HG02610 (cell line): ENCODE measurements around the gene CRIP2.

ENCODE experiments used
- ATAC-seq: cut with Tn5 transposase; IDR thresholded peaks from one replicate; pipeline ENCODE4 v1.9.1; 2021; ENCODE audit warnings: mild to moderate bottlenecking, moderate library complexity; ENCODE audit not compliant: unreplicated experiment

CRIP2 gene

GRCh38 chr14:105460616-105461015 is 14.0 kb upstream of the CRIP2 start:
- ATAC-seq: no peak

DNA sequence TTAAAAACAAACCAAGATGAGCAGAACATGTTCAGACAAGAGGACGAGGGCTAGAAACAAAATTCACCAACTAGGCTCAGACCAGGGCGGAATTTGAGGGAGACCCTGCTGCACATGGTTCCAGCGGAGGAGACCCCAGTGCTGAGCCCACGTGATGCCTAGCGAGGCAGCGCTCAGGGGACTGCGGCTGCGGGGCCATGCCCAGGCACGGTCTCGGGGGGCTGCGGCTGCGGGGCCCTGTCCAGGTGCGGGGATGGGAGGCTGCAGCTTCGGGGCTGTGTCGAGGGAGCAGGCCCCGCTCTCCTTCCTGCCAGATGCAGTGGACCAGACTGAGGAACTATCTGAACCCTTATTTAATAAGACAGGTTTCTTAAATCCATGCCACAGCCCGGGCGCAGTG is 12.7 kb upstream of the CRIP2 start:
- ATAC-seq: no peak

DNA sequence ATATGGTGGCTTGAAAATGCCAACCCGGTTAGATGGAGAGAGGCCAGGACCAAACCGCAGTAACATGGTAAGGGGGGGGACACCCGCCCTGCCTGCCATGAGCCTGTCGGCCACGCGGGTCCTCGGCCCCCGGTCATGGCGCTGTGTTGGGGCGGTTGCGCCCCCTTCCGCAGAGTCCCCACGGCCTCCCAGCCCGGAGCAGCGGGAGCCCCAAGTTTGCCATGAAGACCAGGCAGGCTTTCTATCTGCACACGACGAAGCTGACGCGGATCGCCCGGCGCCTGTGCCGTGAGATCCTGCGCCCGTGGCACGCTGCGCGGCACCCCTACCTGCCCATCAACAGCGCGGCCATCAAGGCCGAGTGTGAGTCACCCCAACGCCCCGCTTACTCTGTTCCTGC is 10.1 kb upstream of the CRIP2 start:
- no peak for ATAC-seq

- no peak for ATAC-seq
Measured at GRCh38 chr14:105465209-105466031, 9.2 kb upstream of the CRIP2 start.

DNA sequence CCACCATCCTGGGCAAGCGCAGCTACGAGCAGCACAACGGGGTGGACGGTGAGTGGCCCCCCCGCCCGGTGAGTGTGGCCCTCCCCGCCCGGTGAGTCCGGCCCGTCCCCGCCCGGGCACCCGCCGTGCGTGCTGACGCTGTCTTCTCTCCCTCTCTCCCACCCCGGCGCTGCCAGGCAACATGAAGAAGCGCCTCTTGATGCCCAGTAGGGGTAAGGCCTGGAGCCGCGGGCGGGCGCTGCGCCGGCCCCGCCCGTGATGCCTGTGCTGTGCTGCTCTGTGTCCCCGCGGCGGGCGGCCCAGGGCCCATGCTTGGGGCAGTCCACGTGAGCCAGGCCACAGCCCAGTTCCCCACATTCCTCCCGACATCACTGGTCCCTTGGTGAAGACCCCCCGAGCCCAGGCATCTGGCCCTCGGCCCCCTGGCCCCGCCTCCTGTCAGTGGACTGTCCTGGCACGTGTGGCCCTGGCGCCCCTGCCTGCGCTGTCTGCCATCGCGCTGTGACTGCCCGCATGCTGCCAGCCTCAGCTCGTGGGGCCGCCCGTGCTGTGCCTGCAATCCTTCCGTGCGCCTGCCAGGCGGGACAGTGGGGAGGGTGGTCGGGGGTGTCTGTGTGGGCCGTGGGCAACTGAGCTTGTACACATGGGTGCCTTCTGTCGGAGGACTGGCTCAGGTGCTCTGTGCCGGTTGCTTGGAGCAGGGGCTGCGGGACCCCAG is 7.9 kb upstream of the CRIP2 start:
- ATAC-seq: no peak

- ATAC-seq: no peak
Measured at GRCh38 chr14:105467249-105467941, 7.2 kb upstream of the CRIP2 start.

- no peak for ATAC-seq
Measured at GRCh38 chr14:105467942-105468471, 6.6 kb upstream of the CRIP2 start.

GRCh38 chr14:105468621-105469241 is 5.9 kb upstream of the CRIP2 start:
- ATAC-seq: no peak

GRCh38 chr14:105469456-105470349 is 4.9 kb upstream of the CRIP2 start:
- ATAC-seq: no peak

DNA sequence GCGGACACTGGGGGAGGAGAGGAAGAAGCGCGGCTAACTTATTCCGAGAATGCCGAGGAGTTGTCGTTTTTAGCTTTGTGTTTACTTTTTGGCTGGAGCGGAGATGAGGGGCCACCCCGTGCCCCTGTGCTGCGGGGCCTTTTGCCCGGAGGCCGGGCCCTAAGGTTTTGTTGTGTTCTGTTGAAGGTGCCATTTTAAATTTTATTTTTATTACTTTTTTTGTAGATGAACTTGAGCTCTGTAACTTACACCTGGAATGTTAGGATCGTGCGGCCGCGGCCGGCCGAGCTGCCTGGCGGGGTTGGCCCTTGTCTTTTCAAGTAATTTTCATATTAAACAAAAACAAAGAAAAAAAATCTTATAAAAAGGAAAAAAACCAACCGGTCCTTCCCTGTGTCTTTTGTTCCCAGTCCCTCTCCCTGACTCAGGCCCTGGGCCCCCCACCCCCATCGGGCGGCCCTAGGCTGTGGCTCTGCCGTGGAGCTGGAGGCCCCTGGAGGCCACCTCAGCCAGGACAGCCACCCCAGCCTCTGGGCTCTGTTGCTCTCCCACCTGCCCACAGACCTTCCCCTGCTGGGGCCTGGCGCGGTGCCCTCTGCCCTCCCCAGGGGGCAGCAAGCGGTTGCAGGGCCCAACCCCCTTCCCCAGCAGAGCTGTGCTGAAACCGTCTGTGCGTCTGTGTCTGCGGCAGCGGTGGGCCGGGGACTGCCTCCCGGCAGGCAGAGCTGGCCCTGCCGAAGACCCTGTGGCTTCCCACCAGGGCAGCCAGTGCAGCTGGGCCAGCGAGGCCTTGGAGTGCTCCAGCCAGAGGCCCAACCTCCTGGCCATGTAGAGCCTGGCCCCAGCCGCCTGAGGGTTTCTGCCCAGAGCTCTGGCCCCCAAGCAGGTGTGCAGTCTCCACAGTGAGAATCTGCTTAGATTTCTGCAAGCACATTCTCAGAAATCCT is 4.0 kb upstream of the CRIP2 start:
- no peak for ATAC-seq

DNA sequence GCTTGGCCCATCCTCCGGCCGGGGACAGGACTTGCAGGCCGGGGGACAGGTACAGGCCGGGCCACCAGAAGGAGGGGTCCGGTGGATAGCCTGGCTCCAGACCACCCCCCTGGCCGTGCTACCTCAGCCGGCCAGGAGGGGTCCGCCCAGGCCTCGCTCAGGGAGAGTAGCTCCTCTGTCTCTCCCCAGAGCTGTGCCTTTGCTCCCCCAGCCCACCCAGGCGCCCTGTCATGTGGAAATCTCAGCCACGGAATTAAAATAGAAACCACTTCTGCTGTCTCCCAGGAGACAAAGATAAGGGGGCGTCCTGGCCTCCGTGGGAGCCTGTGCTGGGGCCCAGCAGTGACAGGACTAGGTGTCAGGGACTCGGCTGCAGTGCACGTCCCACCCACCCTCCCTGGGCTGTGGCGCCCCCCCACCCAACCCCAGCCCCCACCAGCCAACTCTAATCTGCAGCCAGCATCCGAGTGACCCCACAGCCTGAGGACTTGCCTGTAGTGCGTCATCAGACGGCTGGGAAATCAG is 3.3 kb upstream of the CRIP2 start:
- no peak for ATAC-seq

DNA sequence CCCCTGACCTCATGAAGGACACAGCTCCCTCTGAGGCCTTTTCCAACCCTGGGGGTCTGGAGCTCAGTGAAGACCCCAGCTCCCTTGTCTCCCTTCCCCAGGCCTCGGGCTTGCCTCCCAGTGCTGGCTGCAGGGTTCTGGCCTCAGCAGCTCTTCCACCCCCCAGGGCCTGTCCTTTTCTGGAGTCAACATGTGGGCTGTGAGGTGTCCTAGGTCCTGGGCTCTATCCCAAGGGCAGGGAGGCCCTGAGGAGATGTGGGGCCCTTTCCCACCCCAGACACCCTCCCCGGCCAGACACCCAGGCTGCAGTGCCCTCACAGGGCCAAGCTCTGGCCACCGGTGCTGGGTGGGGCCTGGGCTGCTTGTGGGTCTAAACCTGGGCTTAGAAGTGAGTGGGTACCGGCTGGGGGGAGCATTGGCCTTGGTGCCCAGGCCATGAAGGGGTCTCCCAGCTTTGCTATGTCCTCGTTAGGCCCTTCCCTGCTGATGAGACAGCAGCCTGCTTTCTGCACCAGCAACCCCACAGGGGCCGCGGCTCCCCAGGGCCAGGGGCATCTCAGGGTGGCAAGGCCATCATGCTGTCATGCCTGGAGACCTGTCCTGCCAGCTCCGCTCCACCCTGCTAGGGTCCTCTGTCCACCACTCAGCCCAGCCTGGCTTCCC is 2.7 kb upstream of the CRIP2 start:
- no peak for ATAC-seq

- no peak for ATAC-seq
Measured at GRCh38 chr14:105472486-105472991, 2.1 kb upstream of the CRIP2 start.

DNA sequence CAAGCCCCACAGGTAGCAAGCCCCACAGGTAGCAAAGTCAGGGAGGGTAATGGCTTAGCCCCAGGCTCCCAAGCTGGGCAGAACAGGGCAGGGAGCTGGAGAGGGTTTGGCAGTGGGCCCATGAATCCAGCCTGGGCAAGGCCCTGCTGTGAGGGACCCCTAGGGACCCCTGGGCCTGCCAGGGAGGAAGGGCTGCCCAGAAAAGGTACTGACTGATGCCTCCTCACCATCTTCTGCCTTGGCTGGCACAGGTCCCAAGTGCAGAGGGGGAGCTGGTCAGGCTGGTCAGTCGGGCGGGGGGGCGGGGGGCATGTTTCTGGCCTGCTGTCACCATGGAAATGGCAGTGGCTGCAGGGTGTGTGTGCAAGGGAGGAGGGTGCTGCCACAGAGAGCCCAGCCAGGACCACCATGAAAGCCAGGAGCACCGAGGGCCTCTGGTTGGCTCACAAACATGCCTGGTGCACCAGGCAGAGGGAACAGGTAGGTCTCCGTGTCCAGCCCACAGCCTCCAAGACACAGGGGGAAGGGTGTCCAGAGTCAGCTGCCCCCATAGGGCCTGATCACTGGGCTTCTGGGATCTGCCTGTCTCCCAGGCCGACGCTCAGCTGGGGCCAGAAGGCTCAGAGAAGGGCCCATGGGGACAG is 1.5 kb upstream of the CRIP2 start:
- ATAC-seq: no peak

DNA sequence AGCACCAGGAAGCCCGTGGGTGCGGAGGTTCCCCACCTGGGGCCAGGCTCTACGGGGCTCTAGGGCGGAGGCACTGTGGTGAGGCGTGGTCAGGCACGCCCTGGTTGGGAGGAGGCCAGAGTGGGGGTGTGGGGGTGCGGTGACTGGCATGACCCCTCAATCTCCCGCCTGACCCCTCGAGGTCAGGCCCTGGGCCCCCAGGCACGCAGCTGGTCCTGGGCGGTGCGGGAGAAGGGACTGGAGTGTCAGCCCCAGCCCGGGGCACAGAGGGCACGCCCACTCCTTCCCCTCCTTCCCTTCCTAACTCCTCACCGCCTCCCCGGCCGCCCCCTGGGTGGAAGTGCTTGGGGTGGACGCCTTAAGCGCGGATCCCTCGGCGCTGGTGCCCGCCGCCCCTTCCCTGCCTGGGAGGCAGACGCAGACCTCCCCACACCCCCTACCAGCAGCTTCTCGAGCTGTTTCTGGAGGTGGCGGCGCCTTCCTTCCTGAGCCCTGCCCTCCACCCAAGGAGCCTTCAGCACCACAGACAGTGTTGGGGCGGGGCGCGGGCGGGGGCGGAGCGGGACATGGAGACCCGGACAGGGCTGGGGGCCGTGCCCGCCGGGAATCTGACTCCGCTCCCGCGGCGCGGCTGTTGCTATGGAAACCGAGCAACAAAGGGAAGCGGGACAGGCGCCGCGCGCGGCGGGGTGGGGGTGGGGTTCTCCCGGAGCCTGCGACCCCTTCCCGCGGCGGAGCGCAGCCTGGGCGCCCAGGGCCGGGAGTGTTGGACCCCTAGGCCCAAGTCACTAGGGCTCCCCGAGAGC is 741 bp upstream of the CRIP2 start:
- ATAC-seq: no peak

- no peak for ATAC-seq
Measured at GRCh38 chr14:105475269-105476096, 862 bp downstream of the CRIP2 start.
